22Rv1 (cell line): ENCODE data around the gene CSF3R.

Experiments
- CTCF ChIP-seq: fragments of 450-650 bp; IDR thresholded peaks from 2 replicates; pipeline ENCODE4 v1.5.1; 2017; ENCODE audit warnings: mild to moderate bottlenecking
- ZFX ChIP-seq: fragments of 450-650 bp; IDR thresholded peaks from 2 replicates; pipeline ENCODE4 v1.6.1; 2017; ENCODE audit warnings: antibody characterized with exemption, borderline replicate concordance

DNA sequence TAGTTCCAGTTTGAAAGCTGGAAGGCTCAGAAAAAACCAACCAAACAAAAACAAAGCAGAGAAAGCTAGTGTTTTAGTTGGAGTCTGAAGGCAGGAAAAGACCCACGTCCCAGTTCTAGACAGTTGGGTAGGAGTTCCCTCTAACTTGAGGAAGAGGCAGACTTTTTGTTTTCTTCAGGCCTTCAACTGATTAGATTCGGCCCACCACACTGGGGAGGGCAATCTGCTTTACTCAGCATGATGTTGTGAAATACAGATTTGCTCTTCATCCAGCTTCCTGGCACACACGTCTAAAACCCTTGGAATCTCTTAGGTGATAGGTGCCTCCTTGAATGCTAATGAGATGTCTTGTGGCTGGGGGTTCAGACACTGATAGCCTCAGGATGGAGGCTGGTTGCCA lies 49.1 kb upstream of the CSF3R start:
- TF ChIP-seq CTCF (no peak), ZFX (no peak)
